A549 (cell line): ENCODE measurements around the gene SEPSECS.

Experiments used
- CBX2 ChIP-seq: fragments of 200-600 bp; sonication (generic); IDR thresholded peaks from 2 replicates; pipeline ENCODE4 v1.6.1; 2016; ENCODE audit warnings: low read depth, mild to moderate bottlenecking, borderline replicate concordance
- CEBPB ChIP-seq, 2 experiments: fragments of >200 bp in 1 of 2; sonication (Bioruptor Twin) in 1 of 2; formaldehyde crosslinking in 1 of 2; IDR thresholded peaks; 2 replicates each; pipeline ENCODE4 v1.6.1; 2012 to 2016
- CHD4 ChIP-seq: fragments of 200-600 bp; sonication (generic); IDR thresholded peaks from 2 replicates; pipeline ENCODE4 v1.6.1; 2016; ENCODE audit warnings: antibody characterized with exemption, mild to moderate bottlenecking, borderline replicate concordance
- FOSL2 ChIP-seq, 2 experiments: fragments of 450-650 bp in 1 of 2; fragments of >200 bp in 1 of 2; sonication (Bioruptor Twin) in 1 of 2; formaldehyde crosslinking; IDR thresholded peaks; 2 replicates each; pipeline versions ENCODE4 v1.5.0 to v1.6.1; 2016 to 2020; ENCODE audit warnings: mild to moderate bottlenecking in 1 of 2, moderate library complexity in 1 of 2
- FOXS1 ChIP-seq: fragments of 250-450 bp; sonication (Bioruptor Pico); IDR thresholded peaks from 2 replicates; pipeline ENCODE4 v1.5.0; 2020; ENCODE audit warnings: mild to moderate bottlenecking, moderate library complexity
- JUNB ChIP-seq: fragments of >200 bp; sonication (Bioruptor Twin); formaldehyde crosslinking; IDR thresholded peaks from 2 replicates; pipeline ENCODE4 v1.6.1; 2016
- KDM1A ChIP-seq: fragments of 200-600 bp; sonication (generic); IDR thresholded peaks from 2 replicates; pipeline ENCODE4 v1.6.1; 2016; ENCODE audit warnings: low read depth, mild to moderate bottlenecking
- POLR2A ChIP-seq: IDR thresholded peaks from 2 replicates; pipeline ENCODE4 v1.6.1; 2012; ENCODE audit warnings: mild to moderate bottlenecking, low read length
- TF ChIP-seq, protein P1 (sequence below): fragments of >200 bp; sonication (Bioruptor Twin); formaldehyde crosslinking; IDR thresholded peaks from 3 replicates; pipeline ENCODE4 v1.5.1; 2016

DNA sequence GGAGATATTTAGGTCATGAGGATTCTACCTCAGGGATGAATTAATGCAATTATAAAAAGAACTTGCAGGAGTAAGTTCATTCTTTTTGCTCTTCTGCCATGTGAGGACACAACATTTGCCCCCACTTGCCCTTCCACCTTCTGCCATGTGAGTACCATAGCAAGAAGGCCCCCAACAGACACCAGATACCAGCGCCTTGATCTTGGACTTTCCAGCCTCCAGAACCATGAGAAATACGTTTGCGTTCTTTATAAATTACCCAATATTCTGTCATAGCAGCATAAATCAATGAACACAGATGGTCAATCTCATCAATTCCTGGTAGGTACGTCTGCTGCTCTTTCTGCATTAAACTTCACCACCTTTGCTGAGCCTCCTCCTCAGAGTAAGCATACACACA lies 5.7 kb upstream of the SEPSECS start:
- TF ChIP-seq POLR2A, result no peak
- TF ChIP-seq, protein P1, sequence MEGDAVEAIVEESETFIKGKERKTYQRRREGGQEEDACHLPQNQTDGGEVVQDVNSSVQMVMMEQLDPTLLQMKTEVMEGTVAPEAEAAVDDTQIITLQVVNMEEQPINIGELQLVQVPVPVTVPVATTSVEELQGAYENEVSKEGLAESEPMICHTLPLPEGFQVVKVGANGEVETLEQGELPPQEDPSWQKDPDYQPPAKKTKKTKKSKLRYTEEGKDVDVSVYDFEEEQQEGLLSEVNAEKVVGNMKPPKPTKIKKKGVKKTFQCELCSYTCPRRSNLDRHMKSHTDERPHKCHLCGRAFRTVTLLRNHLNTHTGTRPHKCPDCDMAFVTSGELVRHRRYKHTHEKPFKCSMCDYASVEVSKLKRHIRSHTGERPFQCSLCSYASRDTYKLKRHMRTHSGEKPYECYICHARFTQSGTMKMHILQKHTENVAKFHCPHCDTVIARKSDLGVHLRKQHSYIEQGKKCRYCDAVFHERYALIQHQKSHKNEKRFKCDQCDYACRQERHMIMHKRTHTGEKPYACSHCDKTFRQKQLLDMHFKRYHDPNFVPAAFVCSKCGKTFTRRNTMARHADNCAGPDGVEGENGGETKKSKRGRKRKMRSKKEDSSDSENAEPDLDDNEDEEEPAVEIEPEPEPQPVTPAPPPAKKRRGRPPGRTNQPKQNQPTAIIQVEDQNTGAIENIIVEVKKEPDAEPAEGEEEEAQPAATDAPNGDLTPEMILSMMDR, result no peak
- no peak for TF ChIP-seq CEBPB (IDR thresholded peaks at IDR 0.05)
- no peak for TF ChIP-seq KDM1A
- TF ChIP-seq CBX2, result no peak
- TF ChIP-seq JUNB, result no peak
- TF ChIP-seq CHD4, result no peak
- no peak for TF ChIP-seq FOSL2 (IDR thresholded peaks at IDR 0.05)
- no peak for TF ChIP-seq FOSL2 (CRISPR knock-in tag; IDR thresholded peaks at IDR 0.05)
- no peak for TF ChIP-seq FOXS1 (CRISPR knock-in tag)
